ENCODE results near the gene ZNF212. TPM values are rescaled to one million over a fixed set of nuclear protein-coding genes. Genes with fewer than 3 reads are reported as not detected.

ZNF212 gene
- total RNA-seq, 4 donors from 2014 or later: 8.0 to 11.1 (median 10.2) TPM

DNA sequence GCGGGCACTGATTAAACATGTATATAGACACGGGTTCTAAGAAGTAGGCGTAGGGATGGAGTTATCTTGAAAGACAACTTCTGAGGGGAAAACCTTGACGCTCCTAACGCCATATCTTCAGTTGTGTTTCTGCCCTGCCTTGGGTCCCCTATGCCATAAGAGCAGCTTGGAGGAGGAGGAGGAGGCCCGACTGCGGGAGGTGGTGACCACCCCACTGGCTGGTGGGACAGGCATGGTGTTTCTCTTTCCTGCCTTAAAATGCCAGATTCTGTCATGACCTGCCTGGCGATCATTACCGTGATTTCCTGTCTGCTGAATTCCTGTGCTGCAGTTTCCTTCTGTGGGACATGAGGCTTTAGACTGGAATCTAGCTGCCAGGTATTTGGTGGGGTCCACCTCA is 38.4 kb downstream of the ZNF212 start:
- Histone ChIP-seq H3K27ac (no peak overlapping the region), H3K36me3 (peaks cover 10 to 100% (median 25%) of the 10 kb centered on the region in 3 donors), H3K9me3 (no peaks in the 10 kb centered on the region), H3K27me3 (no peaks in the 10 kb centered on the region), H3K4me3 (no peak overlapping the region), H3K4me1 (no peaks in the 10 kb centered on the region)
- intact Hi-C loops (cut with DNase I): no loop called here
- TF ChIP-seq CTCF (IDR thresholded peaks at IDR 0.05): no peak
- TF ChIP-seq POLR2A (IDR thresholded peaks at IDR 0.05): no peak
- no peak for DNase-seq
- WGBS, 2 donors: 94 to 97% methylated on average over 7 to 9 of the region's 9 CpGs

- Histone ChIP-seq H3K9me3 (no peaks in the 10 kb centered on the region), H3K4me1 (no peaks in the 10 kb centered on the region), H3K36me3 (peaks cover 10 to 100% (median 25%) of the 10 kb centered on the region in 3 donors), H3K27me3 (no peaks in the 10 kb centered on the region), H3K27ac (no peak overlapping the region), H3K4me3 (no peak overlapping the region)
- intact Hi-C loops (cut with DNase I): no loop called here
- WGBS, 2 donors: 91 to 98% methylated on average over 4 to 9 of the region's 11 CpGs
- DNase-seq: no peak
- TF ChIP-seq POLR2A (IDR thresholded peaks at IDR 0.05) (no peak), CTCF (IDR thresholded peaks at IDR 0.05) (no peak)
Measured at GRCh38 chr7:149278396-149278795, 38.9 kb downstream of the ZNF212 start.

DNA sequence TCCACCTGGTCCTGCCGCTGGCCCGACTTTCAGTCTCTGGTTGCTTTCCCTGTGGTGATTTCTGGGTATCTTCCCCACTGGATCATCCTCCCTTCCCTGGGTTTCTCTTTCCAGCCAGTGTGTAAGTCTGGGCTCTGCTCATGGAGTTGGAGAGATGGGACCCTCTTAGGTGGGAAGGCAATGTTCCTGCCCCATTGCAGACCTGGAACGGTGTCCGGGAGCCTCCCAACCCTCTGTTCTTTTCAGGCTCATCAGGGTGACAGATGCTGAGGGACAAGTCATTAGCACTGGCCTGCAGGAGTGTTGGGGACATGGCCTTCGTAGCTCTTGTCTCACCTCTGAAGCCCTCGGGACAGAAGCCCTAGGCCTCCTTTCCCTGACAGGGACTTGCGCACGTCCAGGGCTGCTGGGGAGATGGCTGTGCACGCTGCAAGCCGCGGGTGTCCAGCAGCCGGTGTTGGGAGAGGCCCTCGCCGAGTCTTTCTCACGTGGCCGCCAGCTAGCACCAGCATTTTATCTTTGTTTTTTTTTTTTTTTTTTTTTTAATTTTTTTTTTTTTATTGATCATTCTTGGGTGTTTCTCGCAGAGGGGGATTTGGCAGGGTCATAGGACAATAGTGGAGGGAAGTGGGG is 39.8 kb downstream of the ZNF212 start:
- Histone ChIP-seq H3K27me3 (no peaks in the 10 kb centered on the region), H3K9me3 (no peaks in the 10 kb centered on the region), H3K36me3 (peaks cover 10 to 93% (median 25%) of the 10 kb centered on the region in 3 donors), H3K27ac (no peak overlapping the region), H3K4me3 (no peak overlapping the region), H3K4me1 (peaks cover 0 to 4% (median 0%) of the 10 kb centered on the region in 3 donors)
- WGBS, 2 donors: 89 to 99% methylated on average over 16 of the region's 17 CpGs
- intact Hi-C loops (cut with DNase I): no loop called here
- TF ChIP-seq CTCF (IDR thresholded peaks at IDR 0.05): no peak
- no peak for TF ChIP-seq POLR2A (IDR thresholded peaks at IDR 0.05)
- no peak for DNase-seq

GRCh38 chr7:149280151-149280550 is 40.7 kb downstream of the ZNF212 start:
- peaks cover 10 to 83% (median 25%) of the 10 kb centered on the region in 3 donors for H3K36me3 ChIP-seq
- no peak overlapping the region for H3K27ac ChIP-seq
- peaks cover 4 to 13% (median 5%) of the 10 kb centered on the region in 3 donors for H3K4me1 ChIP-seq
- no peak overlapping the region for H3K4me3 ChIP-seq
- DNase-seq: no peak
- H3K27me3 ChIP-seq: no peaks in the 10 kb centered on the region
- no peaks in the 10 kb centered on the region for H3K9me3 ChIP-seq
- WGBS, 2 donors: 100% methylated on average over 2 of the region's 9 CpGs; no CpG with 5 or more reads in 1 of the 2 donors
- TF ChIP-seq CTCF (IDR thresholded peaks at IDR 0.05) (no peak), POLR2A (IDR thresholded peaks at IDR 0.05) (no peak)
- intact Hi-C loops (cut with DNase I): no loop called here

DNA sequence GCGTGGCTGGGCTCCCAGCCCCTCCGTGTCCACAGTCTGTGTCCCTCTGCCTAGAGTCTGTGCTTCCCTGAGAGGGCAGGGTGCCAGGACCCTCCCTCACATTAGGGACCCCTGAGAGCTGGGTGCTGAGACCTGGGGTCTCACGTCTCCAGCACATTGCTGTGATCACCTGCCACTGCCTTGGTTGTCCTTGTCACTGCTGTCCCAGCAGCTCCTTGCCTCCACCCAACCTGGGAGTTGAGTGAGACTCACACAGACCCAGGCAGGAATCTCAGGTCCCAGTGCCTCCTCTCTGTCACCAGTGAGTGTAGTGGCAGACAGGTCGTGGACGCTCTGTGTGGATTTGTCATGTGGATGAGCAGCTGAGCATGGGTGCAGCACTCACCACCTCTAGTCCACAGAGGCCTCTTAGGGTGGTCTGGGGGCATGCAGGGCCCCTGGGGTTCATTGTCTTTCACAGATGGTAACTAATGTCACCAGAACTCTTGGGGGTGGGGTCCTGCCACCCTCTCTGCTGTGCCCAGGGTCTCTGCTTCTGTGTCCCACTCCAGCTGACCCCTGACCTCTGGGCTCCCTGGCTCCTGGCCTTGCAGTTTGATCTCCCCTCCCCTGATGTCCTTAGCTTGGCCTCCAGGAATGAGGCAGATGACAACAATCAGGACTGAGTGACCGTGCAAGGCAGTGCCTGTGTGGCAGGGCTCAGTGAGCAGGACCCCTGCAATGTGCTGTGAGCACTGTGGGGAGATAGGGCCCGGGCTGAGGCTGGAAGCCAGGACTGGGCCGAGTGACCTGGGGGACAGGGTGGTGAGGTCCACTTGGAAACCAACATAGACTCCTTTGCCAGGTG is 41.4 kb downstream of the ZNF212 start:
- no peak overlapping the region for H3K27ac ChIP-seq
- H3K4me1 ChIP-seq: peaks cover 4 to 20% (median 10%) of the 10 kb centered on the region in 3 donors
- TF ChIP-seq POLR2A (IDR thresholded peaks at IDR 0.05) (no peak), CTCF (IDR thresholded peaks at IDR 0.05) (no peak)
- 90% methylated on average over 2 of the region's 8 CpGs; no CpG with 5 or more reads in 1 of the 2 donors for WGBS, 2 donors
- H3K9me3 ChIP-seq: no peaks in the 10 kb centered on the region
- peaks cover 10 to 76% (median 18%) of the 10 kb centered on the region in 3 donors for H3K36me3 ChIP-seq
- intact Hi-C loops (cut with DNase I): no loop called here
- DNase-seq: no peak
- H3K4me3 ChIP-seq: no peak overlapping the region
- no peaks in the 10 kb centered on the region for H3K27me3 ChIP-seq

All from esophagus squamous epithelium (tissue), 5 donors.